Common myeloid progenitor, CD34-positive (primary cell): ENCODE data around the gene IGF2BP3.

ENCODE experiments used
- CTCF ChIA-PET: fragments of 350-600 bp; sonication (Branson Sonifier 250); formaldehyde crosslinking; loops from one replicate; lab custom pipeline; 2021; ENCODE audit warnings: antibody characterized with exemption; lab: Charles Lee
- POLR2A ChIA-PET: fragments of 350-600 bp; sonication (Branson Sonifier 250); formaldehyde crosslinking; loops from one replicate; lab custom pipeline; 2021; ENCODE audit warnings: antibody characterized with exemption; lab: Charles Lee
- DNase-seq, 3 donors: peaks; one replicate each; pipeline versions ENCODE4 v3.0.0 to v3.0.0-alpha.2; 2013
- H3K27ac ChIP-seq, 2 experiments: 1 replicate in 1 of 2; 2 replicates in 1 of 2; pipeline ENCODE4 v1.7.0; 2013; ENCODE audit warnings: inconsistent platforms in 2 of 2, low read length in 2 of 2, mild to moderate bottlenecking in 2 of 2, low read depth in 1 of 2, moderate library complexity in 1 of 2; ENCODE audit not compliant: severe bottlenecking in 2 of 2, insufficient read depth in 1 of 2, poor library complexity in 1 of 2
- H3K27me3 ChIP-seq, 5 experiments: replicated peaks in 2 of 5; 1 replicate in 3 of 5; 2 replicates in 2 of 5; pipeline versions ENCODE4 v1.6.1 to v1.7.0; 2013; ENCODE audit warnings: low read length in 4 of 5, mild to moderate bottlenecking in 2 of 5, moderate library complexity in 2 of 5, inconsistent platforms in 1 of 5; ENCODE audit not compliant: insufficient read depth in 5 of 5, control insufficient read depth in 4 of 5
- H3K36me3 ChIP-seq, 4 experiments: 1 replicate in 2 of 4; 2 replicates in 2 of 4; pipeline versions ENCODE4 v1.6.1 to v1.7.0; 2013; ENCODE audit warnings: low read length in 3 of 4, control low read depth in 1 of 4, mild to moderate bottlenecking in 1 of 4; ENCODE audit not compliant: control insufficient read depth in 4 of 4, insufficient read depth in 4 of 4
- H3K4me1 ChIP-seq, 4 experiments: 1 replicate in 3 of 4; 2 replicates in 1 of 4; pipeline versions ENCODE4 v1.6.1 to v1.7.1; 2013; ENCODE audit warnings: low read length in 3 of 4, mild to moderate bottlenecking in 3 of 4, control low read depth in 1 of 4, inconsistent platforms in 1 of 4, moderate library complexity in 1 of 4; ENCODE audit not compliant: control insufficient read depth in 4 of 4, insufficient read depth in 4 of 4; ENCODE audit errors: control extremely low read depth in 1 of 4
- H3K4me3 ChIP-seq, 7 experiments: 1 replicate in 4 of 7; 2 replicates in 3 of 7; pipeline versions ENCODE4 v1.5.1 to v1.7.0; 2013; ENCODE audit warnings: mild to moderate bottlenecking in 7 of 7, low read length in 6 of 7, moderate library complexity in 6 of 7, inconsistent platforms in 2 of 7, low read depth in 2 of 7, control low read depth in 1 of 7; ENCODE audit not compliant: insufficient read depth in 4 of 7, control insufficient read depth in 1 of 7; ENCODE audit errors: extremely low read depth in 1 of 7
- H3K9me3 ChIP-seq, 5 experiments: 1 replicate in 4 of 5; 2 replicates in 1 of 5; pipeline versions ENCODE4 v1.6.1 to v1.7.1; 2013; ENCODE audit warnings: low read length in 4 of 5, mild to moderate bottlenecking in 2 of 5, inconsistent platforms in 1 of 5, low read depth in 1 of 5, moderate library complexity in 1 of 5; ENCODE audit not compliant: control insufficient read depth in 4 of 5, insufficient read depth in 2 of 5; ENCODE audit errors: control extremely low read depth in 1 of 5
- WGBS: methylation state at CpG from one replicate; pipeline ENCODE4 v1.1.5; 2013; ENCODE audit not compliant: insufficient coverage; 5-methylcytosine and 5-hydroxymethylcytosine counted together

IGF2BP3 gene

DNA sequence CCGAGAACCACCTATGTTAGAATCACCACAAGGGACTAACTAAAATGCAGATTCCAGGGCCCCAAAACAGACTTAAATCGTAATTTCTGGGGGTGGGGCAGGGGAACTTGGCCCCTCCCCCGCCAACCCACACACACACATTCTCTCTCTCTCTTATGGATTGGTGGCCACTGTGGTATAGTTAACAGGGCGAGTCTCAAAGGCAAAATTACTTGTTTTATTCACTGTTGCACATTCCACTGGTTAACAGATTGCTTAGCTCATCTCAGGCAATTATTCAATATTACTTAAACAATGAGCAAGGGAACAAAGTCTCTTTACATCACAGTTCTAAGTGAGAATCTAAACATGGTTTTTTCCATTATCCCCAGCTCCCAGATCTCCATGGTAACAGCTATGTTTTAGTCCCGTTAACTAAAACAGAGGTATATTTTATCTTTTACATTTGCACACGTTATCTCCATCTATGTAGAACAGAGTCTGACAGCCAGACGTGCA lies 38.5 kb downstream of the IGF2BP3 start:
- Histone ChIP-seq H3K27ac (no peak overlapping the region), H3K27me3 (peaks cover 0 to 7% (median 3%) of the 10 kb centered on the region in 5 experiments), H3K36me3 (peaks cover 0 to 2% (median 0%) of the 10 kb centered on the region in 4 experiments), H3K9me3 (no peaks in the 10 kb centered on the region), H3K4me1 (peaks cover 0 to 29% (median 5%) of the 10 kb centered on the region in 4 experiments), H3K4me3 (no peak overlapping the region)
- CTCF ChIA-PET = interaction anchor here (1.1 to 4.1 kb wide), 3 partner anchors 12 to 73 kb away, joined by 3 to 16 read pairs (median 8); no protein-coding TSS in a partner anchor
- POLR2A ChIA-PET = interaction anchor here (0.6 kb wide), 1 partner anchor 13 kb away, joined by 3 read pairs; no protein-coding TSS in a partner anchor
- no peak for DNase-seq
- WGBS = 84% methylated on average over 6 of the region's 7 CpGs

DNA sequence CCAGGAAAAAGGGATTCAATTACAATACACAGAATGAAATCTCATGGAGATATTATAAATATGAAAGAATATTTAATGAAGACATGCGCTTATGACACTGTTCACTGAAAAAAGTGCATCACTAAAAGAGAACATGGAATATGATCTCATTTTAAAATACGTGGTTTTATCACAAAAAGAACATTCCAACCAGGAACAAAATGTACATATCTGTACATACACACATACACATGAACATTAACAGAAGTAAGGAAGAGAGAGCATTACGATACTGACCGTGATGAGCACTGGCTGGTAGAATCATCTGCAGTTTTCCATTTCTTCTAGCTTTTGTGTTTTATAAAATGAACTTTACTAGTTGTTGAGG lies 39.4 kb downstream of the IGF2BP3 start:
- peaks cover 0 to 29% (median 5%) of the 10 kb centered on the region in 4 experiments for H3K4me1 ChIP-seq
- 100% methylated on average over 1 of the region's 4 CpGs for WGBS
- no peak overlapping the region for H3K4me3 ChIP-seq
- no peaks in the 10 kb centered on the region for H3K9me3 ChIP-seq
- no peak overlapping the region for H3K27ac ChIP-seq
- DNase-seq = no peak
- ChIA-PET POLR2A (interaction anchor here (0.6 kb wide), 1 partner anchor 12 kb away, joined by 3 read pairs; no protein-coding TSS in a partner anchor), CTCF (interaction anchor here (0.9 to 4.1 kb wide), 8 partner anchors 11 to 160 kb away, joined by 3 to 16 read pairs (median 4); no protein-coding TSS in a partner anchor)
- H3K36me3 ChIP-seq = peaks cover 0 to 2% (median 0%) of the 10 kb centered on the region in 4 experiments
- H3K27me3 ChIP-seq = peaks cover 0 to 7% (median 3%) of the 10 kb centered on the region in 5 experiments

DNA sequence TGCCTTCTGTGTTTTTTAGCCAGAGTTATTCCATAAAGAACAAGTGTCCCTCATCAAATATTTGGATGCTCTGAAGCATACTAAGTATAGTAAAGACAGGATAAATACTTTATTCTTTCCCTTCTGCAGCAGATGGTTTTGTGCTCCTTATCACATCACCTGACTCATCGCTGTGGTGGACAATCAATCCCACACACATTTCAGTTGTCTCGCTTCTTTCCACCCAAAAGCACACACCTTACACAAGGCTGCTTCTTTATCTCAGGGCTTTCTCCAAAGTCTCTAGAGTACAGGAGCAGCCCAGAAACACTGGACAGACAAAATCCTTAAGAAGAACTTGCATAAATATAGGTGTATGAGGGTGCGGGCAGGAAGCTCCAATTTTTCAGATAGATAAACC lies 43.4 kb downstream of the IGF2BP3 start:
- H3K4me1 ChIP-seq = peaks cover 0 to 17% (median 3%) of the 10 kb centered on the region in 4 experiments
- H3K9me3 ChIP-seq = no peaks in the 10 kb centered on the region
- peaks cover 0 to 4% (median 0%) of the 10 kb centered on the region in 4 experiments for H3K36me3 ChIP-seq
- H3K27ac ChIP-seq = no peak overlapping the region
- WGBS = 100% methylated on average over 1 of the region's 3 CpGs
- H3K27me3 ChIP-seq = peaks cover 0 to 7% (median 3%) of the 10 kb centered on the region in 5 experiments
- CTCF ChIA-PET = no interaction called here
- peak in 2 of 3 donors; percentile 13 to 38 for DNase-seq
- POLR2A ChIA-PET = no interaction called here
- H3K4me3 ChIP-seq = no peak overlapping the region

DNA sequence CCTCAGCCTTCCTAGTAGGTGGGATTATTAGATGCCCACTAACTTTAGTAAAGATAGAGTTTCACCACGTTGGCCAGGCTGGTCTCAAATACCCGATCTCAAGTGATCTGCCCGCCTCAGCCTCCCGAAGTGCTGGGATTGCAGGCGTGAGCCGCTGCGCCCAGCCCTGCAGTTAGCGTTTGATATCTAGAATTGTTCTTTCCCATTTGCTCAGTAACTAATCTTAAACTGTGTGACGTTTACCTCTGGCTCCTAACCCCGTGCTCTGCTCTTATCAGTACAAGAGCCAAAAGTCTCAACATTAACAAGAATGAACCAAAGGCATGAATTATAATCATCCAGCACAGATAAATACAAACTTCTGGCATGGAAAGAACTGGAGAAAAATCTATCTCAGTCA lies 47.4 kb downstream of the IGF2BP3 start:
- Histone ChIP-seq H3K4me3 (no peak overlapping the region), H3K9me3 (no peaks in the 10 kb centered on the region), H3K27ac (no peak overlapping the region), H3K36me3 (peaks cover 0 to 4% (median 1%) of the 10 kb centered on the region in 4 experiments), H3K27me3 (no peaks in the 10 kb centered on the region), H3K4me1 (peaks cover 0 to 7% (median 0%) of the 10 kb centered on the region in 4 experiments)
- no peak for DNase-seq
- ChIA-PET CTCF (interaction anchor here (1.4 kb wide), 1 partner anchor 33 kb away, joined by 3 read pairs; no protein-coding TSS in a partner anchor), POLR2A (no interaction called here)
- WGBS = 95% methylated on average over 10 of the region's 10 CpGs

DNA sequence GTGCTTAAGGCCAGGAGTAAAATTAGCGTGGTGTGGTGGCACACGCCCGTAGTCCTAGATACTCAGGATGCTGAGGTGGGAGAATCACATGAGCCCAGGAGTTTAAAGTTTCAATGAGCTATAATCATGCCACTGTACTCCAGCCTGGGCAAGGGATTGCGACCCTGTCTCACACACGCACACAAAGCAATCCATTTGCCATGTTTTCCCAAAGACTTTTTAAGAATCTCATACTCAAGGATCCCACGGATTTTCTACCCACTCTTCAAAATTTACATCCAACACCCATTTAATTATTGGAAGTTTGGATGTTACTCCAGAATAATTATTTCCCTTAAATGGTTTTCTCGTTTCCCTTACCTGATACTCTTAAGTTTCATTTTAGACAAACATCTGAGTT lies 47.9 kb downstream of the IGF2BP3 start:
- Histone ChIP-seq H3K4me3 (no peak overlapping the region), H3K27me3 (no peaks in the 10 kb centered on the region), H3K36me3 (peaks cover 0 to 4% (median 1%) of the 10 kb centered on the region in 4 experiments), H3K27ac (no peak overlapping the region), H3K4me1 (peaks cover 0 to 7% (median 0%) of the 10 kb centered on the region in 4 experiments), H3K9me3 (no peaks in the 10 kb centered on the region)
- CTCF ChIA-PET = no interaction called here
- DNase-seq = no peak
- POLR2A ChIA-PET = no interaction called here
- WGBS = 100% methylated on average over 3 of the region's 7 CpGs

DNA sequence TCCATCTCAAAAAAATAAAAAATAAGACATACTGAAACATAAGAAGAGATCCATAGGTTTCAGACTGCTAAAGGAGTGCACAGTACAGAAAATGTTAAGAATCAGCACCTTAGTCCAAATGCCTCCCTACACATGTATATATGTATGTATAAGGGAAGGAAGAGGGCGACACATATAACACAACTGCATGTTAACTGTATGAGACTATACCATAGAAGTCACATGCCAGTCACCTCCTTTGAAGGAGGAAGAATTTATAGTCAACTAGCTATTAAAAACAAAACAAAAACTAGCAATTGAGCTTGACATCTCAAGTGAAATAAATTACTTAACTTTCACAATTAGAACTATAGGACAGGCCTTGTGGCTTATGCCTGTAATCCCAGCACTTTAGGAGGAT lies 50.4 kb downstream of the IGF2BP3 start:
- H3K4me1 ChIP-seq = peaks cover 0 to 15% (median 0%) of the 10 kb centered on the region in 4 experiments
- ChIA-PET CTCF (interaction anchor here (2.9 kb wide), 1 partner anchor 10 kb away, joined by 16 read pairs; no protein-coding TSS in a partner anchor), POLR2A (no interaction called here)
- no peak overlapping the region for H3K4me3 ChIP-seq
- no peaks in the 10 kb centered on the region for H3K9me3 ChIP-seq
- no CpG with 5 or more reads among the region's 1 CpG for WGBS
- peaks cover 0 to 14% (median under 1%) of the 10 kb centered on the region in 4 experiments for H3K36me3 ChIP-seq
- H3K27me3 ChIP-seq = no peaks in the 10 kb centered on the region
- no peak overlapping the region for H3K27ac ChIP-seq
- DNase-seq = no peak

DNA sequence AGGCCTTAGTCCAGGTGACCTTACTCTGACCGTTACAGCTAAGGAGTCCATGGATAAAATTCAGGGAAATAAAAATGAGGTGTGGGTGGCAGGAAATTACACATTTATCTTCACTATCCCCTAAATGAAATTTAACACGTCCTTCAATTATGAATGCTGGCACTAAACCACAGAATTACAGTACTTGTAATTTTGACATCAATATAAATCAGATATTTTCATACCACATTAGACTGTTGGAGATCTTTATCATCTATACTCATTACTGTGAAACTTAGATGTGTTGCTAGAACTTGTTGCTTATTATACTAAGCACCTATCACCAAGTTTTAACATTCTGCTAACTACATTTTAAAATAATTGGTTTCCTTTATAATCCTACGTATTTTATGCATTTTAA lies 51.1 kb downstream of the IGF2BP3 start:
- Histone ChIP-seq H3K27me3 (no peaks in the 10 kb centered on the region), H3K4me3 (no peak overlapping the region), H3K9me3 (no peaks in the 10 kb centered on the region), H3K4me1 (peaks cover 0 to 15% (median 0%) of the 10 kb centered on the region in 4 experiments), H3K27ac (no peak overlapping the region), H3K36me3 (peaks cover 0 to 21% (median 0%) of the 10 kb centered on the region in 4 experiments)
- CTCF ChIA-PET = interaction anchor here (0.7 to 2.9 kb wide), 2 partner anchors 11 to 151 kb away, joined by 3 to 16 read pairs; no protein-coding TSS in a partner anchor
- 100% methylated on average over 1 of the region's 3 CpGs for WGBS
- POLR2A ChIA-PET = interaction anchor here (0.6 kb wide), 1 partner anchor 12 kb away, joined by 3 read pairs; no protein-coding TSS in a partner anchor
- no peak for DNase-seq
